ENCODE data around the gene GREM2. TPM values are rescaled to one million over a fixed set of nuclear protein-coding genes. Genes with fewer than 3 reads are reported as not detected.

The GREM2 gene
- total RNA-seq, 1 experiment from 2014 or later: not detected

DNA sequence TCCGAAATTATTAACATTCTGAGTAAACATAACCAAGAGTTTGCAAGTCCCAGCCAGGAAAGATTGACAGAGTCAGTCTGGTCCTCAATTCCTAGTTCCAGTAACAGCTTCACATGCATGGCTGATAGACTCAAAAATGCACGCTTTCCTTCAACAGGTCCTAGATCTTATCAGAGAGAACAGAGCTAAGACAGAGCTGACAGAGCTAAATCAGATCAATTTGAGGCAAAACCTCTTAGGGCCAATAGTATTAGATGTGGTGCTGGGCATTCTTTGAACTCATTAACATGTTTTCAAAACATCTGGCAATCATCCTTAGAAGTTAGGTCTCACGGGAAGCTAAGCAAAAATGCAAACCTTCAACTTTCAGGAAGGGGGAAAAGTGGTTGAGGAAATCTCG, 114.0 kb downstream of the GREM2 start:
- no peak overlapping the region for H3K9ac ChIP-seq (ENCODE audit: low read length)
- POLR2A ChIA-PET (ENCODE audit: unreplicated experiment): no interaction called here
- no peak overlapping the region for H3K27ac ChIP-seq (ENCODE audit: low read length)
- H4K20me1 ChIP-seq (ENCODE audit: low read length): no peaks in the 10 kb centered on the region
- no peak overlapping the region for H3K4me3 ChIP-seq (ENCODE audit: low read length)
- no peaks in the 10 kb centered on the region for H3K27me3 ChIP-seq (ENCODE audit: low read length)
- intact Hi-C loops (cut with micrococcal nuclease): no loop called here
- no peaks in the 10 kb centered on the region for H3K9me2 ChIP-seq (replicated peaks; ENCODE audit: low read length)
- H3K4me1 ChIP-seq (ENCODE audit: insufficient read depth, low read length): peaks cover 14% of the 10 kb centered on the region
- no peaks in the 10 kb centered on the region for H3F3A ChIP-seq (ENCODE audit: low read length, unreplicated experiment)
- H3K79me2 ChIP-seq (ENCODE audit: low read length): no peaks in the 10 kb centered on the region
- H2AFZ ChIP-seq (ENCODE audit: low read length): no peak overlapping the region
- no peaks in the 10 kb centered on the region for H3K9me3 ChIP-seq (ENCODE audit: low read length)
- ATAC-seq (no peak), DNase-seq (no peak)
- CTCF ChIA-PET: no interaction called here
- H3K36me3 ChIP-seq (ENCODE audit: low read depth, low read length): no peaks in the 10 kb centered on the region
- no TSS peak for BruUV-seq (replicated peaks)
- H3K4me2 ChIP-seq (ENCODE audit: low read length): no peak overlapping the region
- no peak for TF ChIP-seq EZH2phosphoT487 (IDR thresholded peaks at IDR 0.05; ENCODE audit: borderline replicate concordance, low read length)
- TF ChIP-seq, protein P1, sequence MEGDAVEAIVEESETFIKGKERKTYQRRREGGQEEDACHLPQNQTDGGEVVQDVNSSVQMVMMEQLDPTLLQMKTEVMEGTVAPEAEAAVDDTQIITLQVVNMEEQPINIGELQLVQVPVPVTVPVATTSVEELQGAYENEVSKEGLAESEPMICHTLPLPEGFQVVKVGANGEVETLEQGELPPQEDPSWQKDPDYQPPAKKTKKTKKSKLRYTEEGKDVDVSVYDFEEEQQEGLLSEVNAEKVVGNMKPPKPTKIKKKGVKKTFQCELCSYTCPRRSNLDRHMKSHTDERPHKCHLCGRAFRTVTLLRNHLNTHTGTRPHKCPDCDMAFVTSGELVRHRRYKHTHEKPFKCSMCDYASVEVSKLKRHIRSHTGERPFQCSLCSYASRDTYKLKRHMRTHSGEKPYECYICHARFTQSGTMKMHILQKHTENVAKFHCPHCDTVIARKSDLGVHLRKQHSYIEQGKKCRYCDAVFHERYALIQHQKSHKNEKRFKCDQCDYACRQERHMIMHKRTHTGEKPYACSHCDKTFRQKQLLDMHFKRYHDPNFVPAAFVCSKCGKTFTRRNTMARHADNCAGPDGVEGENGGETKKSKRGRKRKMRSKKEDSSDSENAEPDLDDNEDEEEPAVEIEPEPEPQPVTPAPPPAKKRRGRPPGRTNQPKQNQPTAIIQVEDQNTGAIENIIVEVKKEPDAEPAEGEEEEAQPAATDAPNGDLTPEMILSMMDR (conservative IDR thresholded peaks at IDR 0.05; ENCODE audit: low read depth, low read length): no peak
- no peak for TF ChIP-seq EZH2 (IDR thresholded peaks at IDR 0.05; ENCODE audit: low read length, unreplicated experiment)

- Histone ChIP-seq H2AFZ (ENCODE audit: low read length) (no peak overlapping the region), H3K4me3 (ENCODE audit: low read length) (no peak overlapping the region), H3K27ac (ENCODE audit: low read length) (no peak overlapping the region), H3K4me1 (ENCODE audit: insufficient read depth, low read length) (peaks cover 15% of the 10 kb centered on the region), H3K9me2 (replicated peaks; ENCODE audit: low read length) (no peaks in the 10 kb centered on the region), H3K36me3 (ENCODE audit: low read depth, low read length) (no peaks in the 10 kb centered on the region), H3K9me3 (ENCODE audit: low read length) (no peaks in the 10 kb centered on the region), H3F3A (ENCODE audit: low read length, unreplicated experiment) (no peaks in the 10 kb centered on the region), H3K4me2 (ENCODE audit: low read length) (no peak overlapping the region), H3K79me2 (ENCODE audit: low read length) (no peaks in the 10 kb centered on the region), H3K9ac (ENCODE audit: low read length) (no peak overlapping the region), H4K20me1 (ENCODE audit: low read length) (no peaks in the 10 kb centered on the region), H3K27me3 (ENCODE audit: low read length) (no peaks in the 10 kb centered on the region)
- intact Hi-C loops (cut with micrococcal nuclease): no loop called here
- DNase-seq (peak; percentile 26), ATAC-seq (no peak)
- no TSS peak for BruUV-seq (replicated peaks)
- TF ChIP-seq EZH2 (IDR thresholded peaks at IDR 0.05; ENCODE audit: low read length, unreplicated experiment): no peak
- no peak for TF ChIP-seq EZH2phosphoT487 (IDR thresholded peaks at IDR 0.05; ENCODE audit: borderline replicate concordance, low read length)
- TF ChIP-seq, protein P1 (conservative IDR thresholded peaks at IDR 0.05; ENCODE audit: low read depth, low read length): no peak
- ChIA-PET POLR2A (ENCODE audit: unreplicated experiment) (no interaction called here), CTCF (no interaction called here)
These were observed 115.0 kb downstream of the GREM2 start for GRCh38 chr1:240496941-240497340.

DNA sequence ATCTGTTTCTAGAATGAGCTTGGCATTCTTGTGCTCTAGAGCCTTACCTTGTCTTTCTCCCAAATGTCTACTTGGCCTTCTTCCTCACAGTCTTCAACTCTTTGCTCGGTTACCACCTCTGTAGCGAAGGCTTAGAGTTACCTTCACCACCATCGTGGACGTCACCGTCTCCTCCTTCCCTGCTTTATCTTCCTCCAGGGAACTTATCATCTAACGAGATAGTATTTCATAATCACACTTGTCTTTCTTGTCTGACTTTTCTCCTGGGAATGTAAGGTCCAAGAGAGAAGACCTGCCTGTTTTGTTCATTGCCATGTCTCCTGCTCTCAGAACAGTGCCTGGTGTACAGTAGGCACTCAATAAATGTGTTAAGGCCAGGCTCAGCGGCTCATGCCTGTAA, 115.6 kb downstream of the GREM2 start:
- Histone ChIP-seq H3K36me3 (ENCODE audit: low read depth, low read length) (no peaks in the 10 kb centered on the region), H3K9me2 (replicated peaks; ENCODE audit: low read length) (no peaks in the 10 kb centered on the region), H3K27me3 (ENCODE audit: low read length) (no peaks in the 10 kb centered on the region), H3K79me2 (ENCODE audit: low read length) (no peaks in the 10 kb centered on the region), H3K4me1 (ENCODE audit: insufficient read depth, low read length) (peaks cover 21% of the 10 kb centered on the region), H3F3A (ENCODE audit: low read length, unreplicated experiment) (no peaks in the 10 kb centered on the region), H3K4me2 (ENCODE audit: low read length) (no peak overlapping the region), H3K27ac (ENCODE audit: low read length) (no peak overlapping the region), H2AFZ (ENCODE audit: low read length) (no peak overlapping the region), H3K9me3 (ENCODE audit: low read length) (no peaks in the 10 kb centered on the region), H4K20me1 (ENCODE audit: low read length) (no peaks in the 10 kb centered on the region), H3K9ac (ENCODE audit: low read length) (no peak overlapping the region), H3K4me3 (ENCODE audit: low read length) (no peak overlapping the region)
- ChIA-PET CTCF (no interaction called here), POLR2A (ENCODE audit: unreplicated experiment) (no interaction called here)
- intact Hi-C loops (cut with micrococcal nuclease): no loop called here
- no peak for DNase-seq
- TF ChIP-seq, protein P1 (conservative IDR thresholded peaks at IDR 0.05; ENCODE audit: low read depth, low read length): no peak
- TF ChIP-seq EZH2phosphoT487 (IDR thresholded peaks at IDR 0.05; ENCODE audit: borderline replicate concordance, low read length) (no peak), EZH2 (IDR thresholded peaks at IDR 0.05; ENCODE audit: low read length, unreplicated experiment) (no peak)
- ATAC-seq: no peak
- no TSS peak for BruUV-seq (replicated peaks)
